GM18508 (cell line): ENCODE data around the gene DCC.
A peak's percentile ranks its signal among the peaks of the same experiment; 100 is the strongest.

ENCODE experiments used
- ATAC-seq: cut with Tn5 transposase; IDR thresholded peaks from one replicate; pipeline ENCODE4 v1.9.1; 2021; ENCODE audit warnings: moderate number of reproducible peaks; ENCODE audit not compliant: insufficient read depth, unreplicated experiment

Gene DCC

DNA sequence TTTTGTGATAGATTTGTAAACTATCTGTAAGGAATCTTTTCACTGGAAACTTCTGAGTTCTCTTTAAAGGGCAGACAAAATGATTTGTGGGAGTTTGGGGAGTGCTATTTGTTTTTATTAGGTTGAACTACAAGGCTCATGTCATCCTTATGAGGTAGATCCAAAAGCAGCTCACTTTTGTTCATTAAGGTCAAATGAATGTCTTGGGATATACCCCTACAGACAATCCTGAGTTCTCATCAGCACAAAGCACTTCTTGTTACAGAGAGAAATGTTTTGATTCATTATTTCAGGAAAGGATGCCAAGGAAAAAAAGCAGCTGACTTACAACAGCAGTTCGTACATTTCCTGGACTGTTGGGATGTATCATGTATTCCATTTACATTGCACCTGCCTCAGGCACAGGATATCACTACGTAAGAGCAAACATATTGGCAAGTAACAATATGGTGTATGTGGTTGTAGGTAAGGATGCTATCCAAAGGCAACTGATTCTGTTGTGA lies 68.9 kb downstream of the DCC start:
- no peak for ATAC-seq

DNA sequence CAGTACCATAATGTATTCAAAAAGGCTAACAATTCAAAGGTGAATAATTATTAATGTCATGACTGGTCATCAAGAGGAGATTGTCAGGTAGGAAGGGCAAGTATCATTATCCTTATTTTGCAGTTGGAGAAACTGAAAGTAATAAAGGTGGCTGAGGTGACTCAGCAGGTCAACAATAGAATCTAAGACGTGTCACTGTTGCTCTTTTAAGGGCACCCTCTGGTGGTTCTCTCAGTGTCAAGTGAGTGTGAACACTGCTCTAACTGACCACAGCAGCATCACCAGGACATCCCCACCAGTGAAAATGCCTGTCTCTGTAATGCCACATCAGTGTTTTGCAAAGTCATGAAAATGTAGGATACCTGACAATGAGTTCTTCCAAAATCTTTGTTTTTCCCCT lies 69.7 kb downstream of the DCC start:
- ATAC-seq = peak; percentile 100

DNA sequence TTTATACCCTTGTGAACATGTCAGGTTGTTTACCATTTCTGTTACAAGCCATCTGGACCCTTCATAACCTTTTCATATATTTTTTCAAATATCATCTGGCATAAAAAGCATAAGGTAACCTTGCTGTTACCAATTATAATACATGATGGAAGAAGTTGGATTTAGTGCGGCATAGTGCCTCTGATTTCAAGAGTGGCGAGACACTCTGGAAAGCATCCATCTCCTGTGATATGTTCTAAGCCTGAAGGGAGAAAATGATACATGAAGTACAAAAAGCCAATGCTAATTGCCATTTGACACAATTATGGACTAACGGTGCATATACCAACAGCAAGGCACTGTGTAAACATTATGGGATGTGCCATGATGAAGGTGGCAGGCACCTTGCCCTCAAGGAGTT lies 75.1 kb downstream of the DCC start:
- ATAC-seq = no peak

DNA sequence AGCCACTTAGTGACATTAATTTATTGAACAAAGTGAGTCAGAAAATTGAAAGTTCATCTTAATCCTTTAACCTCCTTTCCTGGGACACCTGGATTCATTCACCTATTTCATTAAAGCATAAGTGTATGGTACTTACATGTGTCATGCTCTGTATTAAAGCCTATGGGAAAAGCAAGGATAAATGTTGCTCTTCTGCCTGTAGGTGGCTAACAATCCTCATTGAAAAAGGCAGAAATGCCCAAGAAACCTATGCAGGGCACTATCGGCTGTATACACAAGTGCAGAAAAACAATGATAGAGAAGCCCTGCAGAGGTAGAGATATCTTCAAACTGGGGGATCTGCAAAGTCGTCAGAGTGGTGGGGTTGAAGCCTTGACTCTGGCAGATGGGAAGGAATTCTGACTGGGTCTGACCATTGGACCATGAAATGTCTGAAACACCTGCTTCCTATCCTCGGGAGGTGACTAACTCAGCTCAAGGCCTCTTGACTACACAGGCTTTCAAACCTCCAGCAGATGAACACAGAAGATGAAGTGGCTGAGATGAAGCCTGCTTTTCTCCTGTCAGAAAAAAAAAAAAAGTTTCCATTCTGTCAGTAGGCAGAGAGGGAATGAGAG lies 83.1 kb downstream of the DCC start:
- ATAC-seq = no peak

- ATAC-seq = no peak
Measured at GRCh38 chr18:52426041-52426440, 86.0 kb downstream of the DCC start.

- no peak for ATAC-seq
Measured at GRCh38 chr18:52426462-52426861, 86.5 kb downstream of the DCC start.

DNA sequence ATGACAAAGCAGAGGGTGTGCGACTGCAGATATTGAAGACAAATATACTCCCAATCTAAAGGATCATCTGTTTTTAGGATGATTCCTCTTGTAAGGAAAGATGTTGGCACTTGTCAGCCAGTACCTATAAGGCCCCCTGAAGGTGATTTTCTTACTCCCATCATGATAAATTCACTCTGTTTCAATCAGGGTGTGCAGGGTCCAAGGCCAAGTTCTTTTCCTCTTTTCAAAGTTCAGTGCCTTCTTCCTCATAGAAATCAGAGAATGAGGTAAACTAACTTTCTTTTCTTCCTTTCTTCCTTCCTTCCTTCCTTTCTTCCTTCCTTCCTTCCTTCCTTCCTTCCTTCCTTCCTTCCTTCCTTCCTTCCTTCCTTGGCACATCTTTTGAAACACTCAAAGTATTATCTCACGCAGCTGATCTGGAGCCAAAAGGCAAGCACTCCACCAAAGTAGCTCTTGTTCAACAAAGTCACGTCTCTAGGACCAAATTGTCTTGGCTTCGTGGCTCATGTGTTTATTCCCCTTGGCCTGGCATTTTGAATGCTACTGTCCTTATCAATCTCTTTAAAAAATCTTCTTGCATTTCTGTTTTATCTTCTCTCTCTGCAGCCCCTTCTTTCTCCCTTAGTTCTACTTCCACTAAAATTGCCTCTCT lies 87.7 kb downstream of the DCC start:
- no peak for ATAC-seq

GRCh38 chr18:52431683-52432082 lies 91.7 kb downstream of the DCC start:
- ATAC-seq = no peak

DNA sequence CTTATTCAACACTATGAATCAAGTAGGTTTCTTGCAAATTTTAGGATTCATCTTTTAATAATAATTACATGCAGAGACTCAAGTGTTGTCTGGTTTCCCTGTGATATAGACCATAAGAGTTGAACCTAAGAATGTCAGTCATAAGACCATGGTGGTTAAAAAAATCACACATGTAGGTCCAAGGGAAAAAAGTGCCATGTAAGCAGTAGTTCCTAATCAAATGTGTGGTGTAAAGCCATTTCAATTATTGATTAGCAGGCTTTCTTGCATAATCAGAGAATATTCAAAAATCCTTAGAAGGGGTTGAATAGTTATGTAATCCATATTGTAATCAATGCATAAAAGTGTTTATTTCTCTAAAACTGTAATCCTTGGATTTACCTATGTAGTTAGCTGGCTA lies 93.8 kb downstream of the DCC start:
- ATAC-seq = no peak

- no peak for ATAC-seq
Measured at GRCh38 chr18:52435301-52435700, 95.3 kb downstream of the DCC start.

DNA sequence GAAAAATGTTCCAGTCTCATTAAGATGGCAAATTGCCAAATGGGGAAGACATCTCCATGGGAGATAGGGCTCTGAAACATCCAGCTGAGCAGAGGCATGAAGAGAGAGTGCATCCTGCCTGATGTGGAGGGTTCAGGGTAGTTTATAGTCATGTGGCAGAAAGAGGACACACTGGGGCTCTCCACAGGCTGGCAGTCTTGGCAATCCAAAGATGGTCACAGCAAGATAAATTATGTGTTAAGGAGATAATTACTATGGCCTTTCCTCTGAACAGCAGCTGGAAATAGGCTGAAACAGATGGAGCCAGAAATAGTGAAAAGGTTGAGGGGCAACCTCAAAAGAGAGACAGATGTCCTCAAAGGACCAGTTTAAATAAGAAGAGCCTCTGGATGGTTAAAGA lies 97.2 kb downstream of the DCC start:
- ATAC-seq = no peak

GRCh38 chr18:52439457-52439856 lies 99.5 kb downstream of the DCC start:
- no peak for ATAC-seq

GRCh38 chr18:52441794-52442193 lies 101.8 kb downstream of the DCC start:
- no peak for ATAC-seq

GRCh38 chr18:52442686-52443085 lies 102.7 kb downstream of the DCC start:
- no peak for ATAC-seq

GRCh38 chr18:52451256-52451655 lies 111.3 kb downstream of the DCC start:
- no peak for ATAC-seq

DNA sequence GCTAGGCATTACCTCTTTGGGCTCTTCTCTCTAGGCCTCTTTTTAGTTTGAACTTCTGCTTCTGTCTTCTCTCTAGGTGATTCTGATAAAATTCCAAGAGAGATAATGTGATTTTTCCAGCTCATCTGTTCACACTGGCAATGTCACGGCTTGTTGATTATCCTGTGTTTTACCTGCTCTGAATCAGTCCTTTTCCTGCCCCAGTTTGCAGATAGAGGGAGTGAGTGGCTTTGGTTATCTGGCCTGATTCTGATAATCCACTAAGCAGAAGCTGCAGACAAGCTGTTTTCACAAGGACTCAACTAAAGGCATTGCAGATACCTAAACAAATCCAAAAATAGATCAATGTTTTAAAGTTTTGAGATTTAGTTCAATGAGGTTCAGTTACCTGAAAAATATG lies 111.9 kb downstream of the DCC start:
- ATAC-seq = no peak

DNA sequence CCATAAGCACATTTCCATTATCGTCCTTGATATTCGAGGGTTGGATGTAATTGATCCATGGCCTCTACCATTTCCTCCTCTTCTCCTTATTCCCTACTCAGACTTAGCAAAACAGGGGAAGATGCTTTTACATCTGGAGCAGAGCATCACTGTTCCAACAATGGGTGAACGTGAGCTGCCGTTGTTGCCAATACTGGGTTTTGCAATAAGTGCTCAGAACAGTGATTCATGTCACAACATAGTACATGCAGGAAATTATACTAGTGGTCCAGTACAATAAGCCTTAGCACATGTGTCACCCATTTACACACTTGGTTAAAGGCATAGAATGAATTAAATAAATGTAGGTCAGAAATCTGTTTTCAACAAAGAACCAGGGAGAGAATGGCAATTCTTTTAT lies 112.4 kb downstream of the DCC start:
- ATAC-seq = no peak

DNA sequence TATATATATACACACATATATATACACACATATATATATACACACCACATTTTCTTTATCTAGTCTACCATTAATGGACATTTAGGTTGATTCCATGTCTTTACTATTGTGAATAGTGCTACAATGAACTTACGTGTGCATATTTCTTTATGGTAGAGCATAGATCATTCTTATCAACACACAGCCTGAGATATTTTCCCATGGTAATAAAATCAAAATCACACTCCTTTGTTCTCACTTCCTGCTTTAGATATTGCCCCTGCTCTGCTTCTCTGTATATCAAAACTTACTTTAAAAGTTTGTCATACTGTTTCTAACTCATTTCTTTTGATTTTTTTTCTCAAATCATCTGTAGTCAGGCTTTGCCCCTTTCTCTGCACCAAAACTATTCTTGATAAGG lies 119.9 kb downstream of the DCC start:
- no peak for ATAC-seq

DNA sequence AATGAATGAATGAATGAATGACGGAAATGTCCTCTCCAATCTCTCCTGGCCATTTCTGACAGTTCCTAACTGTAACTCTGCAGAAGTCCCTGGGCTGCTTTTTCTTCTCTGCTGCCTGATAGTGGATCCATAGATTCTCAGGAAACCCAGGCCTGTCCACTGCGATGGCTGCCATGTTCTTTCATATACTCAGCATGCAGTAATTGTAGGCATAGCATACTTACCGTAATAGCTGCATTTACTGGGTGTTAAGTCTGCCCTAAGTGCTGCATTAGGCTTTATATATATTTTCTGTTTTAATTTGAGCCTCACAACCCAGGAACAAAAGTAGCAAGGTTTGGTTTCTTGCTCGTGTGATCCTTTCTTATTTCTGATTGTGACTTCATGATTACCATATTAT lies 122.9 kb downstream of the DCC start:
- ATAC-seq = no peak

DNA sequence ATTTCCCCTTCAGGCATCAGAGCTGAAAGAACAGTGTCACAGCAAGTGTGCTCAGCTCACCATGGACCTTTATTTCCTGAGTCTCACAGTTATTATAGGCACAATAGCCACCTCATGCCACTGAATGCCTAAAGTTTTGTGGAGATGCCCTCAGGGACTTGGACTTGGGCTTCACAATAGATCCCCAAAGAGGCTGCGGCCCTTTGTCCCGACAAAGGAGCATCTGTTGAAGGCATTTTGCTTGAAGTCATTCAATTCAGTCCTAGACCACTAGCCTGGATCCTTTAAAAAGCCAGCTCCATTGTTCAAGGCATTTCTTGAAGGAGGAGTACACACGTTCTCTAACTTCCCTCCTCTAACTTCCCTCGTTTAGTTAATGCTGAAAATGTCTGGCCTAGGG lies 125.4 kb downstream of the DCC start:
- no peak for ATAC-seq

DNA sequence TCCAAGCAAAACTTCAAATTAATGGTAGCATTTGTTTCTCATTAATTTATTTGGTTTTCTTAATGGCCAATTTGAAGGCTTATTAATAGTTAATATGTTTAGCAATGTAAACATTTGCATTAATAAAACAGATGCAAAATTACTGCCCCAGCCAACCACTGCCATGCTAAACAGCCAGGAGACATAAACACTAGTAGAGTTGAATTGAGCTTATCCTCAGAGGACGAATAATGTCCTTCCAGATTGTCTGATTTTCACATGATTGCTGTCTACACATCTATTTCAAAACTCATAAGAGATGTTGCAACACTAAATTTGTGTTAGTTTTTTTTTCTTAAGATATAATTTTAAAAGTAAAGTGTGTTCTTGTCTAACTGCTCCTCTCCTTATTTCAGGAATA lies 128.5 kb downstream of the DCC start:
- no peak for ATAC-seq

DNA sequence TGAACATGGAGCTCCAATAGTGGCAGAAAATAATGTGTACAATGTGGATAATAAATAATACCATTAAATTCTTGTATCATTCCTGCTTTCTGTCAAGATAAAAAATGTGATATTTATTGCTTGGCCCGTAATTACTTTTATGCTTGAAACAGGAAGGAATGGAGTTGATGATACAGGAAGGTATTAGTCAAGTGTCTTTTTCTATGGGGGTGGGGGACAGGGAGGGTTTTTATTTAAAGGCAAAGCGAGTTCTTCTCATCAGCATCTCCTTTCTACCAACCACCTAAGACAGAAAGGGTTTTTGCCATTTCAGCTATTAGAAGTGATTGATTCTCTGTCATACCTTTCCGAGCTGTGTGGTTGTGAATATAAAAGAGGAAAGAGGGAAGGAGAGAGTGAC lies 135.3 kb downstream of the DCC start:
- ATAC-seq = no peak
